Endometrial microvascular endothelial cells (primary cell): ENCODE measurements around the gene HKDC1. TPM values are rescaled to one million over a fixed set of nuclear protein-coding genes. Genes with fewer than 3 reads are reported as not detected.

Source experiments
- in situ Hi-C: cut with HindIII; loops from 2 replicates; pipeline ENCODE4 v1.10.0; 2017; ENCODE audit warnings: low sequenced_read_pairs, low pct_unique_long_range_greater_than_20kb; ENCODE audit errors: inconsistent ontology term
- total RNA-seq: library from RNA; depleted of rRNA; stranded (reverse); fragments of >200 nt; gene quantifications from one replicate; pipeline ENCODE4 v1.2.3, GENCODE V29; 2015; ENCODE audit errors: inconsistent ontology term

HKDC1 gene
- total RNA-seq, 1 donor from 2014 or later, result not detected

DNA sequence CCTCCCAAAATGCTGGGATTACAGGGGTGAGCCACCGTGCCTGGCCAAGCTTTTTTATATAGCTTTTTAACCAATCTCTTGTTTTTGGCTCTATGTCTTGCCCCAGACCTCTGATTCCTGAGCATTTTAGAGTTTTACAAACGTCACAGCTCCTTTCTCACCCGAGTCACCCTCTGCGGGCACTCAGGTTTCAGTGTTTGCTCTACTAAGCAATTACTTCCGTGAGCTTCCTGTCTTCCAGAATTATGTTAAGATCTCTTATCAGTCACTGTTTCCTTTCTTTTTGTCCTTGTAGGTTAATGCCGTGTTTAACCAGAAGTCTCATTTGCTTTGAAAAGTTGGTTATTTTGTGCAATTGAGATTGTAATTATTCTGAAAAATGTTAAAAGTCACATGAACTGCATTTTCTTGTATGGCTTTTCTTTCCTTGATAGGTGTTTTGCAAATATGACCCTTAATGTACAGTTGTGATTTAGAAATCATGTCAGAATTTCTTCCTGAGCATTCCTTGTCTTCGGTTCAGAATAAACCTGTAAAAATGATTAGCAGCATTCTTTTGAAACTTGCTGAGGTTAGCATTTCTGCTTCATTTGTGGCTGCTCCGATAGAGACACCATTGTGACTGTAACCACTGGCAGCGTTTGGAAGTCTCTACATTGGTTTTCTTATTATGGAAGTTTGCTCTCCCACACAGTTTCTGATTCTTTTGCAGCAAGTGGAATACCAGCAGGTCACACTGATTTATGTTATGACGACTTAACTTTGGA, 4.5 kb upstream of the HKDC1 start:
- in situ Hi-C loops, result no loop called here

DNA sequence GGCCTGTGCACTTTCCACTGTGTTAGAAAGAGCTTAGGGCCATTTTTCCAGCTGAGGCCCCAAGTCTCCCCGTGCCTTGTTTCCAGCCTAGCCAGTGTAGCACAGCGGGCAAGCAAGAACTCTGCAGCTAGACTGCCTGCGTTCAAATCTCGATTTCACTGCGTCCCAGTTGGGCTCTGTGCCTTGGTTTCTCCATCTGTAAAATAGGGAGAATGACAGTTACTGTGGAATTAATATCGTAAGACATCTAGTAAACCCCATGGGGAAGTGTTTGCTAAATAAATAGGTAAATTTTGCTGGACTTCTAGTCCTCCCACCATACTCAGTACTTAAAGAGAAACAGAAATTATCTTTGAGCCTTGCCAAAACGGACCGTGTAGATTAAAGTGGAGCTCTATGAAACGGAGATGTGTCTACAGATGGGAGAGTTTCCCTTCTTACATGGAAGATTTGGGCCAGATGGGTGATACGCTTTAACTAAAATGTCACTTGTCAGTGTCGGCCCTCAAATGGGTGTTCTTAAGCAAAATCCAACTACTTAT, 3.5 kb upstream of the HKDC1 start:
- in situ Hi-C loops, result no loop called here

DNA sequence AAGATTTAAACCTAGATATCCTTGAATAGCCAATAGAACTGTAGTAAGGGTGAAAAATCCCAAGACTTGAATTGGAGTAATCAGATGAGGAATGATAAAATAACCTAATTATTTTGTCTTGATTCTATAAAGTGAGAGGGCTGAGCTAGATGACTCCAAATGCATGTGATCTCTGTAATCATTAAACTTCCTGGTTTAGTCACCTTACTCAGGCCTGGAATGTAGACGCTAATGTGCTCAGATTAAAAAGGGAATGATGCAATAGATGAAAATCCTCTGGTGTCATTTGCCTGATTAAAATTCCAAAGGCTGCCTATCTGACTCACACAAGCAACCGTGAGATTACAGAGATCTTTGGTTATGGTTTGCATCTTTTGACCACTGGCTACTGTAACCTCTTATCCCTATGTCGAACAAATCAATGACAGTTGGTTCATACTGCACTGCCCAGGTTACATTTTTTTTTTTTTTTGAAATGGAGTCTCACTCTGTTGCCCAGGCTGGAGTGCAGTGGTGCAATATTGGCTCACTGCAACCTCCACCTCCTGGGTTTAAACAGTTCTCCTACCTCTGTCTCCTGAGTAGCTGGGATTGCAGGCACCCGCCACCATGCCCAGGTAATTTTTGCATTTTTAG, 2.9 kb upstream of the HKDC1 start:
- in situ Hi-C loops, result no loop called here

- in situ Hi-C loops, result no loop called here
Observed at GRCh38 chr10:69218831-69219230, 1.3 kb upstream of the HKDC1 start.

GRCh38 chr10:69220507-69220906, 375 bp downstream of the HKDC1 start:
- in situ Hi-C loops, result no loop called here

GRCh38 chr10:69222157-69223027, 2.3 kb downstream of the HKDC1 start:
- in situ Hi-C loops, result no loop called here

- in situ Hi-C loops, result no loop called here
Observed at GRCh38 chr10:69223028-69223342, 2.9 kb downstream of the HKDC1 start.

DNA sequence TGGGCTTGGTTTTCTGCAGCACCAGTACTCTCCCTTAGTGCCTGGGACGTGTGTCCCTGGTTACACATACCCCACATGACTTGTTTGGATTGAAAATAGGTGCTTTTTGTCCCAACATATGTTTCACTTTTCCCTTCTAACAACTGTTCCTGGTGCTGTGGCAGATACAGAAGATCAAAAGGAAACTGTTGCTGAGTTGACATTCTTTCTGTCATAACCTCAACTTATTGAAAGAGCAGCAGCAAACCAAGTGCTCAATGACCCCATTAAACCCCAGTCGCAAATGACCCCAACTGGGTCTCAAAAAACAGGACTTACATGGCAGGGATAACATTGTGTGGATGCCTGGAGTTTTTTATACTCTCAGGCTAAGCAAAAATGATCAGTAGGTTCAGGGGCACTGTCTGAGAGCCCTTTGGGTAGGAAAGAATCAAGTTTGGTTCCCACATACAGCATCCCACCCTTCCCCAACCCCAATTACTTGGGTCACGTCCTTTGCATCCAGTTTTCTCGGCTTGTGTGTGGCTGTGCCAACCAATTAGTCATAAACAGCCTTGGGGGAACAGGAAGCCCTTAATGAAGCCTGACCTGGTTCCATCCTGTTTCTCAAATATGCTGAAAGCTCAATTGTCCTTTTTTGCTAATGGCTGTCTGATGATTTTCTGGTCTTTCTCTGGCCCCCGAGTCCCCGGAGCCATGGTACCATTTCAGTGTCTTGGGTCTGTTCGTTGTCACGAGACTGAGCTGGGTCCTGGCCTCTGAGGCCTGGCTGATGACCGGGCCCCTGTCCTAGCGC, 4.9 kb downstream of the HKDC1 start:
- in situ Hi-C loops, result no loop called here

GRCh38 chr10:69225681-69226080, 5.5 kb downstream of the HKDC1 start:
- in situ Hi-C loops, result no loop called here

GRCh38 chr10:69226919-69227450, 6.9 kb downstream of the HKDC1 start:
- in situ Hi-C loops, result no loop called here

GRCh38 chr10:69228151-69228550, 8.0 kb downstream of the HKDC1 start:
- in situ Hi-C loops, result no loop called here

DNA sequence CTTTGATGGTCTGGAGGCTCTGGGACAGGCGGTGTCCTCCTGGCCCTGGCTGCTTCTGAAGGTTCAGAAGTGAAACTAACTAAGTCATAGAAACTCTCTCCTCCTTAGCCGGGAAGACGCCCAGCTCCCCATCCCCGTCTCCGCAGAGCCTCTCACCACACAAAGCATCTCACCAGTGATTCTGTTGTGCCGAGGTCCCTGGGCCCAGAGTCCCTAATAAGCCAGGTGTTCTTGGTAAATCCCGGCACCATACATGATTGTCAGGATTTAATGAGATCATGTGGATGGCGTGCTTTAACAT, 9.4 kb downstream of the HKDC1 start:
- in situ Hi-C loops, result no loop called here

DNA sequence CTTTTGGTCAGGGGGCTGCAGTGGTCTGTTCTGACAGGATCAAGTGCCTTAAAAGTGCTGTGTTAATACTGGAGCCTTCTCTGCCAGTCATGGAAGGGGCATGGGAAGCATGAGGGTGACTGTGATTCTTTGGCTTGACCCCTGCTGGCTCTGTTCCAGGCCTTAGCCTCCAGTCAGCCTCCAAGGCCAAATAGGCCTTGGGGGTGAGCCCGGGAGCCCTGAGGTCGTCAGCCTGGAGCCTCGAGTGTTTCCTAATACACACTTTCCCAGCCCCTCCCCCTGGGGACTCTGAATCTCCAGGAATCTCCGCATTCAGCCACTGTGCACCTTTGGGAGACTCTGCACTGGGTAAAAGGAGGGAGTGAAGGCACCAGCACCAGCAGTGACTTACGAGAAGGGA, 10.0 kb downstream of the HKDC1 start:
- in situ Hi-C loops, result no loop called here

GRCh38 chr10:69232252-69232651, 12.1 kb downstream of the HKDC1 start:
- in situ Hi-C loops, result no loop called here

DNA sequence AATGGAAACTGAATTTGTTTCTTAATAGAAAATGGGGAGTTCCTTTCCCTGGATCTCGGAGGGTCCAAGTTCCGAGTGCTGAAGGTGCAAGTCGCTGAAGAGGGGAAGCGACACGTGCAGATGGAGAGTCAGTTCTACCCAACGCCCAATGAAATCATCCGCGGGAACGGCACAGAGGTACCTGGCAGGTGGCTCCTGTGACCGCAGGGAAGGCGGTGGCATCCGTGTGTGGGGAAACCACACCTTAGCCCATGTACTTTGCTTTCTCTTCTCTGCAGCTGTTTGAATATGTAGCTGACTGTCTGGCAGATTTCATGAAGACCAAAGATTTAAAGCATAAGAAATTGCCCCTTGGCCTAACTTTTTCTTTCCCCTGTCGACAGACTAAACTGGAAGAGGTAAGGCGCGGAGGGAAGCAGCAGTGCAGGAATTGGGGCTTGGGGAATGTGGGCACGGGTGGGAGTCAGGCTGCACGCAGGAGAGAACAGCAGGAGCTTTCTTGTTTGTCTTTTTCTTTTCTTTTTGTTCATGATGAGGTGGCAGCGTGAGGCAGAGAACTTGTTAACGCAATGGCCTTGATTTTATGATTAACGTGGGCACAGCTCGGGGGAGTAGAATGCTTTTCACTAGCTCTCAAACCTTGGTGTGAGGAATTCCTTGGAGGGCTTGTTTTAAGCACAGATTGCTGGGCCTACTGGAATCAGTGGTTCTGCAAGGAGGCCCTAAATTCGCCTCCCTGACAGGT, 12.8 kb downstream of the HKDC1 start:
- in situ Hi-C loops, result no loop called here

GRCh38 chr10:69234447-69234846, 14.3 kb downstream of the HKDC1 start:
- in situ Hi-C loops, result no loop called here

GRCh38 chr10:69237528-69238159, 17.5 kb downstream of the HKDC1 start:
- in situ Hi-C loops, result no loop called here

DNA sequence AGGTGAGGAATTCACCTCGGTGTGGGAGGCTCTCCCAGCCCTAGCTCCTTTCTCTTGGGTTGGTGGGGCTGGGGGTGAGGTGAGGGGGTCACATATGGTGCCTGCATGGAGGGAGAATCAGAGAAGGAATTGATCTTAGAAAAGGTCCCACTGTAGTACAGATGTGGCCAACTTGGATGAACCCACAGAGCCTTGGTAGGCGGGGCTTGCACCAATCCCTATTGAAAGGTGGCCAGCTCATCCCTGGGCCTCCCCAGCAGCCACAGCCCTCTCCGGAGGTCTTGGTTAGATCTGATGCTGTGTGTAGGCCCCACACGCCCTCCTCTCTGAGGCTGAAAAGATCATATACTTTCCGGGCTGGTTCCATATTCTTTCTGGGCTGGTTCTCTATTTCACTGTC, 19.0 kb downstream of the HKDC1 start:
- in situ Hi-C loops, result no loop called here
